Activated effector memory CD4-positive, alpha-beta T cell treated with anti-CD3 and anti-CD28 coated beads, Interleukin-2, amount 50 U/mL, for 16 hours (primary cell): Measurements from ENCODE around the gene SAXO2.
"Not testable (repeated sequence)": the region's sequence is repeated elsewhere in the genome, so short reads cannot be mapped to it uniquely, and the experiment has no call there.

Experiments used
- DNase-seq: peaks from one replicate; pipeline ENCODE4 v3.0.0-alpha.2; 2020

Gene SAXO2

DNA sequence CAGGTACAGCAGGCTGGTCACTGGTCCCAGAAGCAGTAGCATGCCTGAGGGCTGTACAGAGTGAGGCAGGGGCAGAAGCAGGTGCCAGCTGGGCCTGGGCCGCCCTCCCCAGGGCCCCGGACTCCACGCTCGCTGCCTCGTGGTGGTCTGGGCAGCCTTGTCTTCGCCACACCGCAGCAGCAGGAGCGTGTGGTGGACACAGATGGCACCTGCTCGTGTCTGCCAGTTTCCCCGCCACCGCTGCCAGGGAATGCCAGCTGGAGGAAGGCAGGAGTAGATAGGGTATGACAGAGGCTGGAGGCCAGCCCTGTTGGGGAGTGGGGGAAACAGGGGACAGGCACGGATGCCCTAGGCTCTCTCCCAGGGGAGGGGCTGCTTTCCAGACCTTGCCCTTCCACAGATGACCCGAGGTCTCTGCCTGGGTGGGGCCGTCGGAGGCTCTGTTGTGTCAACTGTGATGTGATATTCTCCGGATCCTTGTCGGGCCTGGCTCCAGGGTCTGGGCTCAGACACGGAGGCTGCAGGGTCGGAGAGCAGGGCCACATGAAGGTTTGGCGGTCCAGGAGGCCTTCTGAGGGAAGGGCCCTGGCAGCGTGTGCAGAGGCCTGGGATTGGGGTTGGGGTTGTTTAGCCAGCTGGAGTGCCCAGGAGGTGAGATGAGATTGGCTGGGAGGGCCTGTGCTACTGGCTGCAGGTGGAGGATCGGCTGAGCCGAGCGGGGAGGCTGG lies 53.1 kb downstream of the SAXO2 start:
- peak; percentile 45 for DNase-seq

DNA sequence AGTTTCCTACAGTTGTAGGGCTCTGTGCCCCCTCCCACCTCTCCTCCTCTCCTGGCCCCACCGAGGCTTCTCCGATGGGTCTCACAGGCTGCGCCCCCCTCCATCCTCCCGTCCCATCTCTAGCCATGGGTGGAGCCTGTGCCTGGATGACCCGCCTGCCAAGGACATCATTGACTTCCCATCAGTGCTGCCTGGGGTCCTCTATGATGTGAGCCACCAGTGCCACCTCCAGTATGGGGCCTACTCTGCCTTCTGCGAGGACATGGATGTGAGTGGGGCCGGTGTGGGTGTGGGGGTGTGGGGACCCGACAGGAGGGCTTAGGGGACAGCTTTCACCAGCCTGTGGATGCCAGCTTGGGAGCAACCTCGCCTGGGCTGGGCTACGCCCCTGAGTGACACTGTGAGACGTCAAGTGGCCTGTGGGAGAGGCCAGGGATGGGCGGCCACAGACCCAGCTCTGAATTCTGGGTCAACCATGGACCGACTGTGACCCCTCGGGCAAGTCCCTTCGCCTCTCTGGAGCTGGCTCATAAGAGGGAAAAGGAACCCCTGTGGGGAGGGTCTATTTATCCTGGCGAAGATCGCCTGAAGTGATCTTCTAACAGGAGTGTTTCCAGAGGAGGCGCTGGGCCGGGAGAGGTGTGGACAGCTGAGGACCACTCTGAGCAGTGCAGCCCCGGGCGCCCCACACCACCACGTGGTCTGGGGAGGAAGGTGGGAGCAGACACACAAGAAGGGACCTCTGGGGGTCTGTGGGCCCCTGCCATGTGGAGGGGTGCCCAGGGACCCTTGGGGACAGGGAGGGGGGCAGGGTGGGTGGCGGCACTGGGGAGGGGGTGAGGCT lies 53.9 kb downstream of the SAXO2 start:
- peak; percentile 56 for DNase-seq

DNA sequence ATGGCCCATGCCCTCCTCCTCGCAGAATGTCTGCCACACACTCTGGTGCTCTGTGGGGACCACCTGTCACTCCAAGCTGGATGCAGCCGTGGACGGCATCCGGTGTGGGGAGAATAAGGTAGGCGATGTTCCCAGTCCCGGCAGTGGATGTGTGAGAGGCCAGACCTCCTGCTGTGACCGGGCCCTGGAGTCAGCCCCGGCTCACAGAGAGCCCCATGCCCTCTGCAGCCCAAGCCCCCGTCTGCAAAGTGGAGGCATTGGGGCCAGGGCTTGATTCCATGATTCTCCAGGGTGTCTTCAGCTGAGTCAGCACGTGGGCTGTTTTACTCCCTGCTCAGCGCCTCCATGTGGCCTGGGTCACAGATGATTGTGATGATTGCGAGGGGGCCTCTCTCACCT lies 54.5 kb downstream of the SAXO2 start:
- no peak for DNase-seq

DNA sequence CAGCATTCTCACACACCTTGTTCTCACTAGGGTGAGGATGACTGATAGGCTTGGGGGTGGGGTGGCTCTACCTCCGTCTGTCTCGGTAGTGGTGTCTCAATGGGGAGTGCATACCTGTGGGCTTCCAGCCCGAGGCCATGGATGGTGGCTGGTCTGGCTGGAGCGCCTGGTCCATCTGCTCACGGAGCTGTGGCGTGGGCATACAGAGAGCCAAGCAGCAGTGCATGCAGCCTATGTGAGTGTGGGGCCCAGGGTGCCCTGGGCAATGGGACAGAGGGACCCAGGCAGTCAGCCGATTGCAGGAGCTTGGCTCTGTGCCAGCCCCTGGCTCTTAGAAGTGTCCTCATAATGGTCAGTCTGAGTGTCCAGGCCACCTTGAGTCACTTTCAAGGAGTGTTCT lies 54.9 kb downstream of the SAXO2 start:
- DNase-seq: peak; percentile 34

DNA sequence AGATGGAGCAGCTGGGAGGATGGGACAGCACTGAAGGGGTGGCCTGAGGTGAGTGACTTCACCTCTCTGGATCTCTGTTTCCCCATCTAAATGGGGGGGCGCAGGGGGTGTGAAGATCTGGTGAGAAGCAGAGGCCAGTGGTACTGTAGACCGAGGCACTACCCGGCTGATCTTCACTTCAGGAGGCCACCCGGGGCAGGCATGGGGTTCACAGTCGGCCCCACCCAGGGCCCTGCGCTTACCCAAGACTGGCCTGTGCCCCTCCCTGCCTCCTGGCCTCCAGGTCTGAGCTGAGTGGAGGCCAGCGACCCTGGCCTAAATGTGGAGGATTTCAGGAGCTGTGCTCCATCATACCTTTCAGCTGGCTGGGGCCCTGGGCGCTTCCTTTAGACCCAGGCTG lies 55.7 kb downstream of the SAXO2 start:
- peak; percentile 55 for DNase-seq

DNA sequence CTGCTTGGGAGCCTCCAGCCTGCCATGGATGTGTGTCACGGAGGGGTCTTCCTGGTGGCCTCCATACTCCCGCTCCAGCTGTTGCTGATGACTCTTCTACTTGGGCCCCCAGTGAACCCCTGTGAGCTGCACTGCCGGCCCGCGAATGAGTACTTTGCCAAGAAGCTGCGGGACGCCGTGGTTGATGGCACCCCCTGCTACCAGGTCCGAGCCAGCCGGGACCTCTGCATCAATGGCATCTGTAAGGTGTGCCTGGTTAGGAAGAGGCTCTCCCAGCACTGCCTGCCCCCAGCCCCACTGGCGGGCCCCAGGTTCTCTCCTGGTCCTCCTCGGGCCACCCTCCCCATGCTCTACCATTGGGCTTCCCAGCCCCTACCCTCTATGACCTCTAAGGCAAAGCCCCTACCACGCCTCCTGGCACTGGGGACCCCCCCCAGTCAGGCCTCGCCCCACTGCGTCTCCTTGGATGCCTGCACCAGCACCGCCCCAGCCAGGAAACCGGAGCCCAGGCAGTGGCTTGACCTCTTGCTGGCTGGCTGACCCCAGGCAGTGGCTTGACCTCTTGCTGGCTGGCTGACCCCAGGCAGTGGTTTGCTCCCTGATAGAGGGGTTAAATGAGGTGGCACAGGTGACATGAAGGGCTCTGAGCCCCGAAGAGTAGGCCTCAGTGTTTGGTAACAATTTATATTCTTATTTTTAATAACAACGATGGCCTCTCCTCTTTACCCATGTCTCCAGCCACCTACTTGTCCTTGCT lies 57.1 kb downstream of the SAXO2 start:
- peak; percentile 30 for DNase-seq

DNA sequence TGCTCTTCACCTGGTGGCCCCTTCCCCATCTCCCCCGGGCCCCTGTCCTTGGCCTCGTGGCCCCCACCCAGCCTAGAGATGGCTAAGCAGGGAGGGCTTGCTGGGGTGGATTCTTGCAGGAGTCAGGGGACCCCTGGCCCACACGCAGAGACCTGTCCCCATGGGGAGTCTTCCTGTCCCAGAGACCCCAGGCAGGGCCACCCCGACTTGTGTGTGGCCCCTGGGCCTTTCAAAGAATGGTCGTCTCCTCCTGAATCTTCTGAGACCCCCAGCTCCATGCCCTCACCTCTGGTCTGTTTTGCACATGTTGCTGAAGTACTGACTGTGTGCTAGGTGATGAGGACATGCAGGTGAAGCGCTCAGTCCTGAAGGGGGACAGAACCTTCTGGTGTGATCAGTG lies 58.2 kb downstream of the SAXO2 start:
- peak; percentile 21 for DNase-seq

DNA sequence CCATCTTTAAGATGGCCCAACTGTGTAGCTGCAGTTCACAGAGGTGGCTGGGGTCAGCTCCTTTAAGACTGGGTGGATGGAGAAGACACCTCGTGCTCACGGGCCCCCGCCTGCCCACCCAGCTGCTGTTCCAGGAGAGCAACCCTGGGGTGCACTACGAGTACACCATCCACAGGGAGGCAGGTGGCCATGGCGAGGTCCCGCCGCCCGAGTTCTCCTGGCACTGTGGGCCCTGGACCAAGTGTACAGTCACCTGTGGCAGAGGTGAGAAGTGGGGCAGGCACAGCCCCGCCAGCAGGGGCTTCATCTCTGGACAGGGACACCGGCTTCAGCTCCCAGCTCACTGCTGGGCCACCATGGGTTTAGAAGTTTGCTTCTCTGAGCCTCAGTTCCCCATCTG lies 59.9 kb downstream of the SAXO2 start:
- DNase-seq: not testable (repeated sequence)

DNA sequence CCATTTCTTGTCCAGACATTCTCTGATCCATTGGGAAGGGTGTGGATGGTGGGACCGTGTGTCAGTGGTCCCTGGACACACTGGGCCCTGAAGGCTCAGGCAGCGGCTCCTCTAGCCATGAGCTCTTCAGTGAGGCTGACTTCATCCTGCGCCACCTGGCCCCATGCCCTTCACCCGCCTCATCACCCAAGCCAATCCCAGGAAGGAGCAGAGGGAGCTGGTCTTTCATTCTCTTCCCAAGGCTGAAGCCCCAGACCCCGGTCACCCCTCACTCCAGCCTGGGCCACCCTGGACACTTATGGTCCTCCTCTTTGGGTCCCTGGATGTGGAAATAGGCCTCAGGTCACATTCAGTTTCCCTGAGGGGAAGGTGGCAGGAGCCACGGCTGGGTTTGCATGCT lies 62.2 kb downstream of the SAXO2 start:
- DNase-seq: peak; percentile 28

DNA sequence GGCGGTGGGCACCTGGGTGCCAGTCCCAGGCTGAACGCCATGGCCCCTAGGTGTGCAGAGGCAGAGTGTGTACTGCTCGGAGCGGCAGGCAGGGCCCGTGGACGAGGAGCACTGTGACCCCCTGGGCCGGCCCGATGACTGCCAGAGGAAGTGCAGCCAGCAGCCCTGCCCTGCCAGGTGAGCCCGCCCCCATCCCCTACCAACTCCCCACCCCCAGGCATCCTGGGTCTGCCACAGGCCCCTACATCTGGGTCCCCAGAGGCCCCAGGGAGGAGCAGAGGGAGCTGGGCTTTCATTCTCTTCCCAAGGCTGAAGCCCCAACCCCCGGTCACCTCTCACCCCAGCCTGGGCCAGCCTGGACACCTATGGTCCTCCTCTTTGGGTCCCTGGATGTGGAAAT lies 63.0 kb downstream of the SAXO2 start:
- DNase-seq: peak; percentile 39

DNA sequence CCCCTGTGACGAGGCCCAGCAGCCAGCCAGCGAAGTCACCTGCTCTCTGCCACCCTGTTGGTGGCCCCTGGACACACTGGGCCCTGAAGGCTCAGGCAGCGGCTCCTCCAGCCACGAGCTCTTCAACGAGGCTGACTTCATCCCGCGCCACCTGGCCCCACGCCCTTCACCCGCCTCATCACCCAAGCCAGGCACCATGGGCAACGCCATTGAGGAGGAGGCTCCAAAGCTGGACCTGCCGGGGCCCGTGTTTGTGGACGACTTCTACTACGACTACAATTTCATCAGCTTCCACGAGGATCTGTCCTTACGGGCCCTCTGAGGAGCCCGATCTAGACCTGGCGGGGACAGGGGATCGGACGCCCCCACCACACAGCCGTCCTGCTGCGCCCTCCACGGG lies 64.3 kb downstream of the SAXO2 start:
- peak; percentile 52 for DNase-seq

DNA sequence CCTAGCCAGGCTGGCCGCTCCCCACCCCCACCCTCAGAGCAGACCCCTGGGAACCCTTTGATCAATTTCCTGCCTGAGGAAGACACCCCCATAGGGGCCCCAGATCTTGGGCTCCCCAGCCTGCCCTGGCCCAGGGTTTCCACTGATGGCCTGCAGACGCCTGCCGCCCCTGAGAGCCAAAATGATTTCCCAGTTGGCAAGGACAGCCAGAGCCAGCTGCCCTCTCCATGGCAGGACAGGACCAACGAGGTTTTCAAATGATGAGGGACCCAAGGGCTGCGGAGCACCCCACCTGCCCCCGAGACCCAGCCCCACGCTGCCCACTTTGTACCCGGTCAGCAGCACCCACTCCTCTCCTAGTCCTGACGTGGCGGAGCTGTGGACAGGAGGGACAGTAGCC lies 64.8 kb downstream of the SAXO2 start:
- peak; percentile 51 for DNase-seq

DNA sequence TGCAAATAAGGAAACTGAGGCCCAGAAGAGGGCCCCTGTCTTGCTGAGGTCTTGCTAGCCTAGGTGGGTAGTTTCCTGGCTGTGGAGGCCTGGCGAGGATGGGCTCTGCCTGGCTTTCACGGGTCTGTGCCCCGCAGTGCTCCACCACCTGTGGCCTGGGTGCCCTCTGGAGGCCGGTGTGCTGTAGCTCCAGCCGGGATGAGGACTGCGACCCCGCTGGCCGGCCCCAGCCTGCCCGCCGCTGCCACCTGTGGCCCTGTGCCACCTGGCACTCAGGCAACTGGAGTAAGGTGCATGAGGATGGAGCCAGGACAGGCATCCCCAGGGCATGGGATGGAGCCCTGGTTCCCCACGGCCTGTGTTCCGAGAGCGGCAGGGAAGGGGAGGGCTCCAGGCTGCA lies 66.4 kb downstream of the SAXO2 start:
- DNase-seq: not testable (repeated sequence)

DNA sequence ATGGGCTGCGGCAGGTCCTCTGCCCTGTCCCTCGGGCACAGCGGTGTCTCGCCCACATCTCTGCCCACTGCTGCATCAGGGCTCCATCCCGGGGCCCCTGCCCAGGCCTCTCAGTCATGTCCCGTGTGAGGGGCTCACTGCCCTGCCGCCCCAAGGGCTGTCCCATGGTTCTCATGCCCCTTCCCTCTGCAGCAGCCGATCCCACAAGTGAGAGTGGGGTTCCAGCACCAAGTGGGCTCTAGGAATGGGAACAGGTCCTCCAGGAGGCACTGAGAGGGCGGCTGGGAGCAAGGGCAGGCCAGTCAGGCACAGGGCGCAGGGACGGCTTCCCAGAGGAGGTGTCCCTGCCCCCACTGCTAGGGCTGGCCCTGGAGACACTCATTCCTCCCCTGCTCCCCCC lies 68.3 kb downstream of the SAXO2 start:
- DNase-seq: not testable (repeated sequence)

DNA sequence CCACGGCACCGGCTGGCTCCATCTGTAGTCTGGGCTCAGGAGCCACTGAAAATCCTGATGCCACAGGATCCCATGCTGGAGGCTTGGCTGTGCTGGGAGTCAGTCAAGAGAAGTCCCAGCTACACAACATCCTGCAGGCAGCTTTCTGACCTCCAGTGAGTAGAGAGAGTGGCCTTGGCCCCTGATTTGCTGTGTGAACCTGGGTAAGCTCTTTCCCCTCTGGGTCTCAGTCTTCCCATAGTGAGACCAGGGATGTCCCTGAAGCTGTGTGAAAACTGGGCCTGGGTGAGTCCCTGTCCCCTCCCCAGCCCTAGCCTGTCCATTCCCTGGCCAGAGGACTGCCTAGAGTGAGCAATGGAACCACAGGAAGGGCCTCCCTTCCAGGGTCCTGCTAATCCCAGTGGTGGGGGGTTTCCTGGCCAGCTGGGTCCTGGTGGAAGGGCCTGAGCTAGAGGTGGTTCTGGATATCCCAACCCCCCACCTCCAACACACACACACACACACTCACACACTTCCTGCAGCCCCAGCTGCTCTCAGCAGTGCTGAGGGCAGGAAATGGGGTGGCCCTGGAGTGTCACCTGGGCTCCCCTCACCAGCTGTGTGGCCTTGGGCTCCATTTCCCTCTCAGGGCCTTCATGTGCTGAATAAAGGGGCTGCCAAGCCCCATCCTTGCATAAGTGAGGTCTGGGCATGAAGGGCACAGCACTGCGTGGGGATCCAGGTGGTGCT lies 69.1 kb downstream of the SAXO2 start:
- not testable (repeated sequence) for DNase-seq

DNA sequence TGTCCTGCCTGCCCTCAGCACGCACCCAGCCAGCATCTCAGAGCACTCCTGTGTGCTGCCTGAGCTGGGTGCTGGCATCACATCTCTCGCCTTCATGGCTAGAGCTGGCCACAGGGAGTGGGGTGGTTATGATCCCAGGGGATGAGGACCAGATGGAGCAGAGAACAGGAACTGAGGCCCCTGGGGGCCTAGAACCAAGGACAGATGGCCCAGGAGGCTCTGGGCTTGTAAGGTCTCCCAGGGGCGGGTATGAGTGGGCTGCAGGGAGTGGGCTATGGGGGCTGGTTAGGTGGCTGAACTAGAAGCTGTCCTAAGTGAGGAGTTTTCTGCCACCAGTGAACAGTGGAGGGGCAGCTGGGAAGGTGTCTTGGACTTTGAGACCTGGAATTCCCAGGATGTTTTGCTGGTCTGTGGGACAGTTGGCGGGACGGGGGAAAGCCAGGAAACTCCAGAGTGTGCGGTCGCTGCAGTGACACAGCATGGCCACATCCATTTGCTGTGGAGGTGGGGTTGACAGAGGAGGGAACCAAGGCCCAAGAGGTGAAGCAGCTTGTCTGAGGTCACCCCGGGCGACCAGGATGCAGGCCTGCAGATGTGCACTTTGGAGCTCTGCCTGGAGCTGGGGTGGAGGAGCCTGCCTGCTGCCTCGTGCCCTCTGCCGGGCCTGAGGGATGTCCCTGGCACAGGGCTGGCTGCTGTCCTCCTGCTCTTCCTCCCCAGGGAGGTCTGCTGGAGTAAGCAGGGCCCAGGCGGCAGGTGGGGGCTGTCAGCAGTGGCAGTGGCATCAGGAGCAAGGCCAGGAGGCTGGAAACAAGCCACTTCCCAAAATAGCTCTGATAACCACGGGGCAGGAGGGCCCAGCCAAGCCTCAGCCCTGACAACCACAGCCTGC lies 70.3 kb downstream of the SAXO2 start:
- DNase-seq: not testable (repeated sequence)

DNA sequence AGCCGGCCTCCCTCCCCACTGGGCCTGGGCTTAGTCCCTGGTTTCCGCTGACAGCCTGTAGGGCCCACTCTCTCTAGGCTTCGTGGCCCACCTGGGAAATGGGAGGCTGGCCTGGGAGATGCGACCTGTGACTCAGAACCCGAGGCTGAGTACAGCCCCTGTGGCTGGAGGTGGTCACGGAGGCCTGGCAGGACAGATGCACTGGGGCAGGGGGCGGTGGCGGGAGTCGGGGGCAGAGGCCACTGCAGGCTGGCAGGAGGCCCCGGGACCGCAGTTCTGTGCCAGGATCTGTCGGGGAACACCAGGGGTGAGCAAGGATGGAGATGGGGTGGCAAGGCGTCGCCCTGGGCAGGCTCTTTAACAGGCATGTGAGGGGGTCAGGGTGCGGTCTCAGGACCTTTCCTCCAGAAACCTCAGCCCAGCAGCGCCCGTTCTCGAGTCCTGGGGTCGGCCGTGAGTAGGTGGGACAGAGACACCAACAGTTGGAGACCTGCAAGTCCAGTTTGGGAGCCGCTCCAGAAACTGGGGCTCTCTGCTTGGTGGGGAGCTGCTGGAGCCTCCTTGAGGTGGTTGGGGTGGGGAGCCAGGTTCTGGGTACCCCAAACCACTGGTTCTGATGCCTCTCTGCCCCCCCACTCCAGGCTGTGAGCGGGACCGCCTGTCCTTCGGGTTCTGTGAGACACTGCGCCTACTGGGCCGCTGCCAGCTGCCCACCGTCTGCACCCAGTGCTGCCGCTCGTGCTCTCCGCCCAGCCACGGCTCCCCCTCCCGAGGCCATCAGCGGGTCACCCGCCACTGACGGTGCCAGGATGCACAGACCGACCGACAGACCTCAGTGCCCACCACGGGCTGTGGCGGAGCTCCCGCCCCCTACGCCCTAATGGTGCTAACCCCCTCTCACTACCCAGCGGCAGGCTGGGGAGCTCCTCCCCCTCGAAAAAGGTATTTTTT lies 71.3 kb downstream of the SAXO2 start:
- not testable (repeated sequence) for DNase-seq
